Jurkat, Clone E6-1 (cell line): ENCODE results near the gene TAB3.

ENCODE experiments used
- DNase-seq: peaks from one replicate; pipeline ENCODE4 v3.0.0-alpha.2; 2011; ENCODE audit warnings: low read depth, low spot score
- H3K4me3 ChIP-seq: 2 replicates; pipeline ENCODE4 v1.5.1; 2011; ENCODE audit warnings: mild to moderate bottlenecking, low read length, control low read depth, moderate library complexity

Gene TAB3

DNA sequence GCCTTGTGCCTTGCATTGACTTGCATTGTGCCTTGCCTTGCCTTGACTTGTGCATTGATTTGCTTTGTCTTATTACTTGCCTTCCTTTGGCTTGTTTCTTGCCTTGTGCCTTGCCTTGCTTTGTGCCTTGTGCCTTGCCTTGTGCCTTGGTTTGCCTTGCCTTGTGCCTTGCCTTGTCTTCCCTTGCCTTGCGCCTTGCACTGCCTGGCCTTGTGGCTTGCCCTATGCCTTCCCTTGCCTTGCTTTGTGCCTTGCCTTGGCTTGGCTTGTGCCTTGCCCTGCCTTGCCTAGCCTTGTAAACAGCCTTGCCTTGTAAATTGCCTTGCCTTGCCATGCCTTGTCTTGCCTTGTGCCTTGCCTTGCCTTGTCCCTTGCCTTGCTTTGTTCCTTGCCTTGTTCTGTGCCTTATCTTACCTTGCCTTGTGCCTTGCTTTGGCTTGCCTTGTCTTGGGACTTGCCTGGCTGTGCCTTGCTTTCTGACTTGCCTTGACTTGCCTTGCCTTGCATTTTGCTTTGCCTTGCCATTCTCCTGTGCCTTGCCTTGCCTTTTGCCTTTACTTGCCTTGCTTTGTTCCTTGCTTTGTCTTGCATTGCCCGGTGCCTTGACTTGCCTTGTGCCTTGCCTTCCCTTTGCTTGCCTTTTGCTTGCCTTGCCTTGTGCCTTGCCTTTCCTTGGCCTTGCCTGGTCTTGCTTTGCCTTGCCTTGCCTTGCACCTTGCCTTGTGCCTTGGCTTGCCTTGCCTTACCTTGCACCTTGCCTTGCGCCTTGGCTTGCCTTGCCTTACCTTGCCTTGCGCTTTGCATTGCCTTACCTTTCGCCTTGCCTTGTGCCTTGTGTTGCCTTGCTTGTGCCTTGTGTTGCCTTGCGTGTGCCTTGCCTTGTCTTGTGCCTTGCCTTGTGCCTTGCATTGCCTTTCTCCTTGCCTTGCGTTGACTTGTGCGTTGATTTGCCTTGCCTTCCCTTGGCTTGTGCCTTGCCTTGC, 97.5 kb downstream of the TAB3 start:
- no peak overlapping the region for H3K4me3 ChIP-seq
- DNase-seq = no peak

DNA sequence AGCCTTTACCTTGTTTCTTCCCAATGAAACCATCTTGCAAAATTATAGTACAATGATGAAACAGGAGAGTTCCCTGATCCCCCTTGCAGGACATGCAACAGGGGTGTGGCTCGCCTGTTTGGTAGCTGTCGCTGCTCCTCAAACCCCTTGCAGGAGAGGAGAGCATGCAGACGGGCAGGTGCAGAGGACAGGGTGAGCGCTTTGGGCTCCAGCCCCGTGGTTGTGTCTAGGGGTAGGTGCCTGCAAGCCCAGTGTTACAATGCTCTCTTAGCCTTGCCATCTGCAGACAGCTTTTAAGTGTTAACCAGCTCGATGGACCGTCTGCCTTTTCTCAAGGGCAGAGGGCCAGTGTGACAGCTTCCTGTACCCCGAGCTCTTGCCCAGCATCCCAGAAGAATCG, 102.0 kb downstream of the TAB3 start:
- H3K4me3 ChIP-seq = no peak overlapping the region
- DNase-seq = no peak

DNA sequence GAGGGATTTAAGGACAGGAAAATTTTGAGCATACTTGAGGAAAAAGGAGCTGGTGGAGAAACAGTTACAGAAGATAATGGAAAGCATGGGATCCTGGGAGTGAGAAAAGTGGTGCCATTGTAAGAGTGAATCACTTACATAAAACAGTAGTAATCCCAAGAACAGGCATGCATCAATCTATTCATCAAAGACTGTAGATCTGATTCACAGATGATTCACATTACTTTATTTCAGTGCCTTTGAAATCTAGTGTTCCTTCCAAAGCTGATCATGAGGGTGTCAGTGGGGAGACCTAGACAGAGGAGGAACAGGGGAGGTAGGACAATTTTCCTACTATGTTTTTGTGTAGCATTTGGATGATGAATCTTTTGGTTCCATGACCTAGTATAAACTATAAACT, 102.7 kb downstream of the TAB3 start:
- H3K4me3 ChIP-seq = no peak overlapping the region
- no peak for DNase-seq

GRCh38 chrX:30781711-30782444, 107.2 kb downstream of the TAB3 start:
- DNase-seq = no peak

DNA sequence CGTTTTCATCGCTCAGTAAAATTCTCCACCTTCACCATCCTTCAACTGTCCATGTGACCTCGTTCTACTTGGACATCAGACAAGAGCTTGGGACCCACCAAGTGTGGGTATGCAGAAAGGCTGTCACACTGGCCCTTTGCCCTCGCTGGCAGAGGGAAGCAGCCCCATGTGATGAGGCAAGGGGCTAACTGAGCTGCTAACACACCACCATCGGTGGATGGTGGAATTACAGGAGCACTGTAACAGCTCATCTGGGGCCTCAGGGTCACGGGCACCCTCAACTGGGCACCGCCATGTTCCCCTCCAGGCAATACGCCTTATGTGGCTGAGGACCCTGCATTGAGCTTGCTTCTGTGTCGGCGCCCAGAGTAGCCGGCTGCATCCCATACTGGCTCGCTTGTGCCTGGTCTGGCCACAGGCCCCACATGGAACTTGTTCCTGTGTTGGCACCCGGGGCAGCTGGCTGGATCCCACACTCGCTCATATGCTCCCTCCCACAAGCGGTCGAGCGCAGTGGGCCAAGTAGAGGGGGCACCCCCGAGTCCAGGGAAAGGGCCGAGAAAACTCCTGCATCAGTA, 109.5 kb downstream of the TAB3 start:
- no peak for DNase-seq

More at GRCh38 chrX:30781711-30782444, 107.2 kb downstream of the TAB3 start:
- no peak overlapping the region for H3K4me3 ChIP-seq

DNA sequence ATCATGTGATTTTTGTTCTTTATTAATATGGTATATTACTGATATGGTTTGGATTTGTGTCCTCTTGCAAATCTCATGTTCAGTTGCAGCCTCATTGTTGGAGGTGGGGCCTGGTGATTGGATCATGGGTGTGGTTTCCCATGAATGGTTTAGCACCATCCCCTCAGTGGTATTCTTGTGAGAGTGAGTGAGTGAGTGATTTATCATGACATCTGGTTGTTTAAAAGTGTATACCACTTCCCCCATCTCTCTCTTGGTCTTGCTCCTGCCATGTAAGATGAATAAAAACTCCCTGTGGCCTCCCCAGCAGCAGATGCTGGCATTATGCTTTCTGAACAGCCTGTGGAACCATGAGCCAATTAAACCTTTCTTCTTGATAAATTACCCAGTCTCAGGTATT, 111.5 kb downstream of the TAB3 start:
- no peak for DNase-seq
- H3K4me3 ChIP-seq = no peak overlapping the region

More for the DNA sequence above, 109.5 kb downstream of the TAB3 start:
- H3K4me3 ChIP-seq = no peak overlapping the region
